ENCODE data around the gene SMIM15.

Gene SMIM15

DNA sequence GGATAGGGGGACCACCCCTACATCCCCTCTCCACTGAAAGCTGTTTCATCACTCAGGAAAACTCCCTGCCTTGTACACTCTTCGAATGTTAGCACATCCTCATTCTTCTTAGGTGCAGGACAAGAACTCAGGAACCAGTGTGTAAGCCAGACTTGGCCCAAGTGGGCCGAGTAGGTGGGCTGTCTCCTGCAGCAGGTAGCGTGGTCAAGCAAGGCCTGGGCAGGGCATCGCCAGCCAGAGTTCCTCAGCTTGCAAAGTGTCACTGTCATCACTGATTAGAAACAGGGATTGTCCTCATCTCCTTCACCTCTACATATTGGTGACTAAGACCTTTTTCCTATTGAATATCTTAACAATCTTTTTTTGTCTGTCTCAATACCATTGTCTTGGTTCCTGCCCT lies 22.3 kb downstream of the SMIM15 start:
- Histone ChIP-seq H3K36me3 (ENCODE audit: control insufficient read depth in 2 of 2, insufficient read depth in 1 of 2, low read length in 2 of 2) (no peaks in the 10 kb centered on the region), H3K4me3 (ENCODE audit: low read depth, low read length) (no peak overlapping the region), H3K27ac (ENCODE audit: extremely low read depth, low read depth, low read length) (no peak overlapping the region), H3K9me3 (ENCODE audit: control insufficient read depth, insufficient read depth, low read depth, low read length) (no peaks in the 10 kb centered on the region), H3K4me1 (ENCODE audit: control insufficient read depth, insufficient read depth, low read length) (no peaks in the 10 kb centered on the region)
- ChIA-PET CTCF (interaction anchor here (0.6 to 0.7 kb wide), 2 partner anchors 190 to 430 kb away, joined by 3 read pairs; no protein-coding TSS in a partner anchor), POLR2A (no interaction called here)
- TF ChIP-seq ZNF140 (tag by site-specific recombination; IDR thresholded peaks at IDR 0.05): no peak
- TF ChIP-seq ZNF157 (tag by site-specific recombination; IDR thresholded peaks at IDR 0.05): no peak
- no peak for TF ChIP-seq SCRT1 (tag by site-specific recombination; IDR thresholded peaks at IDR 0.05; ENCODE audit: borderline replicate concordance)
- TF ChIP-seq ZNF37A (tag by site-specific recombination; IDR thresholded peaks at IDR 0.05): no peak
- no peak for TF ChIP-seq HOXC10 (CRISPR knock-in tag; IDR thresholded peaks at IDR 0.05)
- TF ChIP-seq ZBTB8A (tag by site-specific recombination; IDR thresholded peaks at IDR 0.05): no peak
- TF ChIP-seq, protein P1, sequence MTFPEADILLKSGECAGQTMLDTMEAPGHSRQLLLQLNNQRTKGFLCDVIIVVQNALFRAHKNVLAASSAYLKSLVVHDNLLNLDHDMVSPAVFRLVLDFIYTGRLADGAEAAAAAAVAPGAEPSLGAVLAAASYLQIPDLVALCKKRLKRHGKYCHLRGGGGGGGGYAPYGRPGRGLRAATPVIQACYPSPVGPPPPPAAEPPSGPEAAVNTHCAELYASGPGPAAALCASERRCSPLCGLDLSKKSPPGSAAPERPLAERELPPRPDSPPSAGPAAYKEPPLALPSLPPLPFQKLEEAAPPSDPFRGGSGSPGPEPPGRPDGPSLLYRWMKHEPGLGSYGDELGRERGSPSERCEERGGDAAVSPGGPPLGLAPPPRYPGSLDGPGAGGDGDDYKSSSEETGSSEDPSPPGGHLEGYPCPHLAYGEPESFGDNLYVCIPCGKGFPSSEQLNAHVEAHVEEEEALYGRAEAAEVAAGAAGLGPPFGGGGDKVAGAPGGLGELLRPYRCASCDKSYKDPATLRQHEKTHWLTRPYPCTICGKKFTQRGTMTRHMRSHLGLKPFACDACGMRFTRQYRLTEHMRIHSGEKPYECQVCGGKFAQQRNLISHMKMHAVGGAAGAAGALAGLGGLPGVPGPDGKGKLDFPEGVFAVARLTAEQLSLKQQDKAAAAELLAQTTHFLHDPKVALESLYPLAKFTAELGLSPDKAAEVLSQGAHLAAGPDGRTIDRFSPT (tag by site-specific recombination; IDR thresholded peaks at IDR 0.05): no peak
- TF ChIP-seq, protein P2, sequence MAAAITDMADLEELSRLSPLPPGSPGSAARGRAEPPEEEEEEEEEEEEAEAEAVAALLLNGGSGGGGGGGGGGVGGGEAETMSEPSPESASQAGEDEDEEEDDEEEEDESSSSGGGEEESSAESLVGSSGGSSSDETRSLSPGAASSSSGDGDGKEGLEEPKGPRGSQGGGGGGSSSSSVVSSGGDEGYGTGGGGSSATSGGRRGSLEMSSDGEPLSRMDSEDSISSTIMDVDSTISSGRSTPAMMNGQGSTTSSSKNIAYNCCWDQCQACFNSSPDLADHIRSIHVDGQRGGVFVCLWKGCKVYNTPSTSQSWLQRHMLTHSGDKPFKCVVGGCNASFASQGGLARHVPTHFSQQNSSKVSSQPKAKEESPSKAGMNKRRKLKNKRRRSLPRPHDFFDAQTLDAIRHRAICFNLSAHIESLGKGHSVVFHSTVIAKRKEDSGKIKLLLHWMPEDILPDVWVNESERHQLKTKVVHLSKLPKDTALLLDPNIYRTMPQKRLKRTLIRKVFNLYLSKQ (tag by site-specific recombination; IDR thresholded peaks at IDR 0.05; ENCODE audit: borderline replicate concordance): no peak

DNA sequence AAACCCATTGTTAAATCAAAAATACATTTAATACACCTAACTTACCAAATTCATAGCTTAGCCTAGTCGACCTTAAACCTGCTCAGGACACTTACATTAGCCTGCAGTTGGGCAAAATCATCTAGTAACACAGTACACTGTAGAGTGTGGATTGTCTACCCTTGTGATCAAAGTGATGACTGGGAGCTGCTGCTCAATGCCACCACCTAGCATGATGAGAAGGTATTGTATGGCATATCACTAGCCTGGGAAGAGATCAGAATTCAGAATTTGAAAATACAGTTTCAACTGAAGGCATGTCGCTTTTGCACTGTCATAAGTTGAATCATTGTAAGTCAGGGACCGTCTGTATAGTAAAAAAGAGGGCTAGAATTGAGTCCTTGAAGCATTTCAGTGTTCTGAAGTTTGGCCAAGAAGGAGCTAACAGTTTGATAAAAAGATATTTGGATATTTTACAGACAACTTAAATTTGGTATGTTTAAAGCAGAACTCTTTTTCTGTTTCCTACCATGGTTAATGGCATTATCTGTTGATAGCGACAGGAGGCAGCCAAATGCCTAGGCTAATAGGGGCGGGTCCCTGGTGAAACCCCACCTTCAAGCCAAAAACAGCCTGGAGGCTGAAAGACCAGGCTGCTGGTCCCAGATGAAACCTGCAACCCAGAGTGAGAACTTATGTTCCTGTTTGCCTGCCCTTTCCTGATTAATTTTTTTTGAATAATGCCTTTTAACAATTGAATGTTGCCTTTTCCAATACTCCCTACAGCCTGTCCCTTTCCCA lies 23.0 kb downstream of the SMIM15 start:
- H3K4me3 ChIP-seq (ENCODE audit: low read depth, low read length): no peak overlapping the region
- H3K4me1 ChIP-seq (ENCODE audit: control insufficient read depth, insufficient read depth, low read length): no peaks in the 10 kb centered on the region
- ChIA-PET CTCF (interaction anchor here (0.5 to 0.7 kb wide), 6 partner anchors 17 to 429 kb away, joined by 3 read pairs; no protein-coding TSS in a partner anchor), POLR2A (no interaction called here)
- H3K27ac ChIP-seq (ENCODE audit: extremely low read depth, low read depth, low read length): no peak overlapping the region
- TF ChIP-seq ZNF560 (tag by site-specific recombination; IDR thresholded peaks at IDR 0.05; ENCODE audit: borderline replicate concordance) (no peak), ZNF24 (tag by site-specific recombination; IDR thresholded peaks at IDR 0.05) (no peak), ZNF473 (tag by site-specific recombination; IDR thresholded peaks at IDR 0.05) (no peak), ZNF23 (tag by site-specific recombination; IDR thresholded peaks at IDR 0.05; ENCODE audit: borderline replicate concordance) (no peak), ZNF292 (tag by site-specific recombination; IDR thresholded peaks at IDR 0.05; ENCODE audit: borderline replicate concordance, low read depth) (no peak), ZNF558 (tag by site-specific recombination; IDR thresholded peaks at IDR 0.05) (no peak), ZNF624 (tag by site-specific recombination; IDR thresholded peaks at IDR 0.05) (no peak), ZNF37A (tag by site-specific recombination; IDR thresholded peaks at IDR 0.05) (no peak), MYNN (tag by site-specific recombination; IDR thresholded peaks at IDR 0.05; ENCODE audit: borderline replicate concordance) (no peak), ZNF133 (tag by site-specific recombination; IDR thresholded peaks at IDR 0.05) (no peak), ZBTB8A (tag by site-specific recombination; IDR thresholded peaks at IDR 0.05) (no peak), ZSCAN16 (tag by site-specific recombination; IDR thresholded peaks at IDR 0.05) (no peak), BCL11B (tag by site-specific recombination; IDR thresholded peaks at IDR 0.05; ENCODE audit: low read depth) (no peak)
- TF ChIP-seq, protein P3, sequence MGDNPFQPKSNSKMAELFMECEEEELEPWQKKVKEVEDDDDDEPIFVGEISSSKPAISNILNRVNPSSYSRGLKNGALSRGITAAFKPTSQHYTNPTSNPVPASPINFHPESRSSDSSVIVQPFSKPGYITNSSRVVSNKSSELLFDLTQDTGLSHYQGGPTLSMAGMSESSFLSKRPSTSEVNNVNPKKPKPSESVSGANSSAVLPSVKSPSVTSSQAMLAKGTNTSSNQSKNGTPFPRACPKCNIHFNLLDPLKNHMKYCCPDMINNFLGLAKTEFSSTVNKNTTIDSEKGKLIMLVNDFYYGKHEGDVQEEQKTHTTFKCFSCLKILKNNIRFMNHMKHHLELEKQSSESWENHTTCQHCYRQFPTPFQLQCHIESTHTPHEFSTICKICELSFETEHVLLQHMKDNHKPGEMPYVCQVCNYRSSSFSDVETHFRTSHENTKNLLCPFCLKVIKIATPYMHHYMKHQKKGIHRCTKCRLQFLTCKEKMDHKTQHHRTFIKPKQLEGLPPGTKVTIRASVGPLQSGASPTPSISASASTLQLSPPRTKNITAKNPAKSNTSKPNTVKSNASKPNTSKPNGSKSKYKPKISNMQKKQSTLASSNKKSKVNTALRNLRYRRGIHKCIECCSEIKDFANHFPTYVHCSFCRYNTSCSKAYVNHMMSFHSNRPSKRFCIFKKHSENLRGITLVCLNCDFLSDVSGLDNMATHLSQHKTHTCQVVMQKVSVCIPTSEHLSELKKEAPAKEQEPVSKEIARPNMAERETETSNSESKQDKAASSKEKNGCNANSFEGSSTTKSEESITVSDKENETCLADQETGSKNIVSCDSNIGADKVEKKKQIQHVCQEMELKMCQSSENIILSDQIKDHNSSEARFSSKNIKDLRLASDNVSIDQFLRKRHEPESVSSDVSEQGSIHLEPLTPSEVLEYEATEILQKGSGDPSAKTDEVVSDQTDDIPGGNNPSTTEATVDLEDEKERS (tag by site-specific recombination; IDR thresholded peaks at IDR 0.05): no peak
- TF ChIP-seq, protein P4, sequence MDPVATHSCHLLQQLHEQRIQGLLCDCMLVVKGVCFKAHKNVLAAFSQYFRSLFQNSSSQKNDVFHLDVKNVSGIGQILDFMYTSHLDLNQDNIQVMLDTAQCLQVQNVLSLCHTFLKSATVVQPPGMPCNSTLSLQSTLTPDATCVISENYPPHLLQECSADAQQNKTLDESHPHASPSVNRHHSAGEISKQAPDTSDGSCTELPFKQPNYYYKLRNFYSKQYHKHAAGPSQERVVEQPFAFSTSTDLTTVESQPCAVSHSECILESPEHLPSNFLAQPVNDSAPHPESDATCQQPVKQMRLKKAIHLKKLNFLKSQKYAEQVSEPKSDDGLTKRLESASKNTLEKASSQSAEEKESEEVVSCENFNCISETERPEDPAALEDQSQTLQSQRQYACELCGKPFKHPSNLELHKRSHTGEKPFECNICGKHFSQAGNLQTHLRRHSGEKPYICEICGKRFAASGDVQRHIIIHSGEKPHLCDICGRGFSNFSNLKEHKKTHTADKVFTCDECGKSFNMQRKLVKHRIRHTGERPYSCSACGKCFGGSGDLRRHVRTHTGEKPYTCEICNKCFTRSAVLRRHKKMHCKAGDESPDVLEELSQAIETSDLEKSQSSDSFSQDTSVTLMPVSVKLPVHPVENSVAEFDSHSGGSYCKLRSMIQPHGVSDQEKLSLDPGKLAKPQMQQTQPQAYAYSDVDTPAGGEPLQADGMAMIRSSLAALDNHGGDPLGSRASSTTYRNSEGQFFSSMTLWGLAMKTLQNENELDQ (tag by site-specific recombination; IDR thresholded peaks at IDR 0.05; ENCODE audit: low read depth): no peak
- H3K36me3 ChIP-seq (ENCODE audit: control insufficient read depth in 2 of 2, insufficient read depth in 1 of 2, low read length in 2 of 2): no peaks in the 10 kb centered on the region
- H3K9me3 ChIP-seq (ENCODE audit: control insufficient read depth, insufficient read depth, low read depth, low read length): no peaks in the 10 kb centered on the region

All from HEK293 (cell line).